Measurements from ENCODE around the gene CMTM7. TPM values are rescaled to one million over a fixed set of nuclear protein-coding genes. Genes with fewer than 3 reads are reported as not detected.

CMTM7 gene
- total and polyA plus RNA-seq, 9 of the 15 experiments (the other 6 are each of a cell fraction or from before 2014, with no cell fraction given) = 0.03 to 1.6 (median 0.42) TPM; not detected in 4

DNA sequence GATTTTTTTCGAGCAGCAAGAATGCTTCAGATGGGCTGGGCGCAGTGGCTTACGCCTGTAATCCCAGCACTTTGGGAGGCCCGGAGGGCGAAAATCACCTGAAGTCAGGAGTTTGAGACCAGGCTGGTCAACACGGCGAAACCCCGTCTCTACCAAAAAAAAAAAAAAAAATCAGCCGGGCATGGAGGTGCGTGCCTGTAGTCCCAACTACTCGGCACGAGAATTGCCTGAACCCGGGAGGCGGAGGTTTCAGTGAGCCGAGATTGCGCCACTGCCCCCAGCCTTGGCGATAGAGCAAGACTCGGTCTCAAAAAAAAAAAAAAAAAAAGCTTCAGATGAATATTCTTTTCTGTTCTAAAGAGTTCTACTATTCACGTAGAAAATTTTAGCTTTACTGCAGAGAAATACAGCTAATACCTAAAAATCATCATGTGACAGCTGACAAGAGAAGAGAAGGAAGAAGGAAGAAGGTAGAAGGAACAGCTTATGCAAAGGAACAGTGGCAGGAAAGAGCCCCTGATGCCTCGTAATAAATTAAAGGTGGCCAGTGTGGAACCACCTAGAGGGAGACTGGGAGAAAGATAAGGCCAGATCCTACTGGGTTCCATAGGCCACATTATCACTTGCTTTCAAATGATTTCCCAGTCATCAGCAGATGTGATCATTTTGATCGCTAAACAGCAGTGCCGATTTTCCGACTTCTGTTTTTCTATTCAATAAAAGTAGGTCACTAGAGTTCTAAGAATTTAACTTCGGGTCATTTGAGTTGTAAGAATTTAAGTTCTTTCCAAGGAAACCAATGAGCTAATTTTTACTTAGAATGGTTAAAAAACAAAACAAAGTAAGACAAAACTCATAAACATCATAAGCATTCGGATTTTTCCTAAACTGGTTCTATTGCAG lies 109.5 kb downstream of the CMTM7 start (continued):
- TF ChIP-seq, protein P1, sequence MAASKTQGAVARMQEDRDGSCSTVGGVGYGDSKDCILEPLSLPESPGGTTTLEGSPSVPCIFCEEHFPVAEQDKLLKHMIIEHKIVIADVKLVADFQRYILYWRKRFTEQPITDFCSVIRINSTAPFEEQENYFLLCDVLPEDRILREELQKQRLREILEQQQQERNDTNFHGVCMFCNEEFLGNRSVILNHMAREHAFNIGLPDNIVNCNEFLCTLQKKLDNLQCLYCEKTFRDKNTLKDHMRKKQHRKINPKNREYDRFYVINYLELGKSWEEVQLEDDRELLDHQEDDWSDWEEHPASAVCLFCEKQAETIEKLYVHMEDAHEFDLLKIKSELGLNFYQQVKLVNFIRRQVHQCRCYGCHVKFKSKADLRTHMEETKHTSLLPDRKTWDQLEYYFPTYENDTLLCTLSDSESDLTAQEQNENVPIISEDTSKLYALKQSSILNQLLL (CRISPR knock-in tag; IDR thresholded peaks at IDR 0.05; ENCODE audit: borderline replicate concordance) = no peak
- no peak for TF ChIP-seq RB1 (IDR thresholded peaks at IDR 0.05; ENCODE audit: low read depth)
- TF ChIP-seq CEBPB (tag; IDR thresholded peaks at IDR 0.05) = peak; percentile 86
- no peak for TF ChIP-seq HSF4 (CRISPR knock-in tag; IDR thresholded peaks at IDR 0.05; ENCODE audit: borderline replicate concordance)
- TF ChIP-seq HDGF (IDR thresholded peaks at IDR 0.05) = no peak
- TF ChIP-seq, protein P2, sequence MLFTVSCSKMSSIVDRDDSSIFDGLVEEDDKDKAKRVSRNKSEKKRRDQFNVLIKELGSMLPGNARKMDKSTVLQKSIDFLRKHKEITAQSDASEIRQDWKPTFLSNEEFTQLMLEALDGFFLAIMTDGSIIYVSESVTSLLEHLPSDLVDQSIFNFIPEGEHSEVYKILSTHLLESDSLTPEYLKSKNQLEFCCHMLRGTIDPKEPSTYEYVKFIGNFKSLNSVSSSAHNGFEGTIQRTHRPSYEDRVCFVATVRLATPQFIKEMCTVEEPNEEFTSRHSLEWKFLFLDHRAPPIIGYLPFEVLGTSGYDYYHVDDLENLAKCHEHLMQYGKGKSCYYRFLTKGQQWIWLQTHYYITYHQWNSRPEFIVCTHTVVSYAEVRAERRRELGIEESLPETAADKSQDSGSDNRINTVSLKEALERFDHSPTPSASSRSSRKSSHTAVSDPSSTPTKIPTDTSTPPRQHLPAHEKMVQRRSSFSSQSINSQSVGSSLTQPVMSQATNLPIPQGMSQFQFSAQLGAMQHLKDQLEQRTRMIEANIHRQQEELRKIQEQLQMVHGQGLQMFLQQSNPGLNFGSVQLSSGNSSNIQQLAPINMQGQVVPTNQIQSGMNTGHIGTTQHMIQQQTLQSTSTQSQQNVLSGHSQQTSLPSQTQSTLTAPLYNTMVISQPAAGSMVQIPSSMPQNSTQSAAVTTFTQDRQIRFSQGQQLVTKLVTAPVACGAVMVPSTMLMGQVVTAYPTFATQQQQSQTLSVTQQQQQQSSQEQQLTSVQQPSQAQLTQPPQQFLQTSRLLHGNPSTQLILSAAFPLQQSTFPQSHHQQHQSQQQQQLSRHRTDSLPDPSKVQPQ (CRISPR knock-in tag; IDR thresholded peaks at IDR 0.05; ENCODE audit: borderline replicate concordance) = no peak
- TF ChIP-seq, protein P3, sequence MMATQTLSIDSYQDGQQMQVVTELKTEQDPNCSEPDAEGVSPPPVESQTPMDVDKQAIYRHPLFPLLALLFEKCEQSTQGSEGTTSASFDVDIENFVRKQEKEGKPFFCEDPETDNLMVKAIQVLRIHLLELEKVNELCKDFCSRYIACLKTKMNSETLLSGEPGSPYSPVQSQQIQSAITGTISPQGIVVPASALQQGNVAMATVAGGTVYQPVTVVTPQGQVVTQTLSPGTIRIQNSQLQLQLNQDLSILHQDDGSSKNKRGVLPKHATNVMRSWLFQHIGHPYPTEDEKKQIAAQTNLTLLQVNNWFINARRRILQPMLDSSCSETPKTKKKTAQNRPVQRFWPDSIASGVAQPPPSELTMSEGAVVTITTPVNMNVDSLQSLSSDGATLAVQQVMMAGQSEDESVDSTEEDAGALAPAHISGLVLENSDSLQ (IDR thresholded peaks at IDR 0.05) = peak; percentile 42; the same call in 1 of the 2 replicates
- TF ChIP-seq, protein P4, sequence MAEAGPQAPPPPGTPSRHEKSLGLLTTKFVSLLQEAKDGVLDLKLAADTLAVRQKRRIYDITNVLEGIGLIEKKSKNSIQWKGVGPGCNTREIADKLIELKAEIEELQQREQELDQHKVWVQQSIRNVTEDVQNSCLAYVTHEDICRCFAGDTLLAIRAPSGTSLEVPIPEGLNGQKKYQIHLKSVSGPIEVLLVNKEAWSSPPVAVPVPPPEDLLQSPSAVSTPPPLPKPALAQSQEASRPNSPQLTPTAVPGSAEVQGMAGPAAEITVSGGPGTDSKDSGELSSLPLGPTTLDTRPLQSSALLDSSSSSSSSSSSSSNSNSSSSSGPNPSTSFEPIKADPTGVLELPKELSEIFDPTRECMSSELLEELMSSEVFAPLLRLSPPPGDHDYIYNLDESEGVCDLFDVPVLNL (CRISPR knock-in tag; IDR thresholded peaks at IDR 0.05; ENCODE audit: low read depth) = no peak
- no peak for TF ChIP-seq CEBPG (CRISPR knock-in tag; IDR thresholded peaks at IDR 0.05)
- TF ChIP-seq CEBPG (tag; conservative IDR thresholded peaks at IDR 0.05 in 1 of 2, IDR thresholded peaks at IDR 0.05 in 1 of 2) = peak in 1 of 2 experiments; percentile 80; a peak in 2 of 4 replicates
- TF ChIP-seq CXXC5 (CRISPR knock-in tag; IDR thresholded peaks at IDR 0.05) = 0 out of 2 replicates have a peak, but pooled peaks have one; percentile 26
- 0 out of 2 replicates have a peak, but pooled peaks have one; percentile 12 for TF ChIP-seq SMARCA5 (IDR thresholded peaks at IDR 0.05)
- no peak for TF ChIP-seq NFYB (IDR thresholded peaks at IDR 0.05; ENCODE audit: extremely low read depth, insufficient read length)
- no peak for TF ChIP-seq TGIF2 (CRISPR knock-in tag; IDR thresholded peaks at IDR 0.05)
- TF ChIP-seq HLTF (IDR thresholded peaks at IDR 0.05) = no peak
- TF ChIP-seq, protein P5, sequence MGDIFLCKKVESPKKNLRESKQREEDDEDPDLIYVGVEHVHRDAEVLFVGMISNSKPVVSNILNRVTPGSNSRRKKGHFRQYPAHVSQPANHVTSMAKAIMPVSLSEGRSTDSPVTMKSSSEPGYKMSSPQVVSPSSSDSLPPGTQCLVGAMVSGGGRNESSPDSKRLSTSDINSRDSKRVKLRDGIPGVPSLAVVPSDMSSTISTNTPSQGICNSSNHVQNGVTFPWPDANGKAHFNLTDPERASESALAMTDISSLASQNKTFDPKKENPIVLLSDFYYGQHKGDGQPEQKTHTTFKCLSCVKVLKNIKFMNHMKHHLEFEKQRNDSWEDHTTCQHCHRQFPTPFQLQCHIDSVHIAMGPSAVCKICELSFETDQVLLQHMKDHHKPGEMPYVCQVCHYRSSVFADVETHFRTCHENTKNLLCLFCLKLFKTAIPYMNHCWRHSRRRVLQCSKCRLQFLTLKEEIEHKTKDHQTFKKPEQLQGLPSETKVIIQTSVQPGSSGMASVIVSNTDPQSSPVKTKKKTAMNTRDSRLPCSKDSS (IDR thresholded peaks at IDR 0.05; ENCODE audit: low read depth, partially characterized antibody) = no peak
- 0 out of 2 replicates have a peak, but pooled peaks have one; percentile 3 for TF ChIP-seq BHLHE40 (IDR thresholded peaks at IDR 0.05; ENCODE audit: low read length)
- TF ChIP-seq SUPT5H (IDR thresholded peaks at IDR 0.05) = no peak
- TF ChIP-seq PHB (CRISPR knock-in tag; IDR thresholded peaks at IDR 0.05) = no peak
- no peak for TF ChIP-seq SMAD4 (CRISPR knock-in tag; conservative IDR thresholded peaks at IDR 0.05)

Measured in K562 (cell line).